IMR-90 (cell line): ENCODE results near the gene ZNF469. TPM values are rescaled to one million over a fixed set of nuclear protein-coding genes. Genes with fewer than 3 reads are reported as not detected.

Source experiments
- ATAC-seq: fragments of 200-7000 bp; cut with Tn5 transposase; 2 replicates; pipeline ENCODE4 v1.9.1; 2020; ENCODE audit warnings: low read depth, mild to moderate bottlenecking, moderate library complexity
- BruUV-seq: library from RNA; stranded (reverse); fragments of 400-500 nt; replicated peaks from 2 replicates; lab custom pipeline; 2021; lab: Mats Ljungman, UMichigan
- CTCF ChIA-PET: fragments of 300-600 bp; formaldehyde crosslinking; extraction: SDS; loops from one replicate; lab custom pipeline; 2021; ENCODE audit warnings: antibody characterized with exemption; lab: Yijun Ruan, JAX
- POLR2A ChIA-PET: fragments of 300-600 bp; sonication (Branson Sonifier 250); formaldehyde crosslinking; loops from one replicate; lab custom pipeline; 2022; ENCODE audit warnings: antibody characterized with exemption; ENCODE audit not compliant: unreplicated experiment; lab: Charles Lee
- DNase-seq: peaks from one replicate; pipeline ENCODE4 v3.0.0; 2013
- H2AFZ ChIP-seq: replicated peaks from 2 replicates; pipeline ENCODE3; 2013; ENCODE audit warnings: low read length, mild to moderate bottlenecking; ENCODE audit not compliant: poor library complexity
- H2AK5ac ChIP-seq: 2 replicates; pipeline ENCODE4 v1.6.1; 2013; ENCODE audit warnings: low read depth, low read length, inconsistent platforms
- H2AK9ac ChIP-seq: replicated peaks from 2 replicates; pipeline ENCODE3; 2013; ENCODE audit warnings: mild to moderate bottlenecking, low read depth, low read length, moderate library complexity; ENCODE audit not compliant: poor library complexity
- H2BK120ac ChIP-seq: 2 replicates; pipeline ENCODE4 v1.6.1; 2013; ENCODE audit warnings: low read depth, low read length, inconsistent platforms
- H2BK15ac ChIP-seq: 3 replicates; pipeline ENCODE4 v1.6.1; 2013; ENCODE audit warnings: low read depth, low read length, inconsistent platforms
- H2BK20ac ChIP-seq: 2 replicates; pipeline ENCODE4 v1.6.1; 2013; ENCODE audit warnings: low read depth, mild to moderate bottlenecking, inconsistent platforms, low read length, moderate library complexity
- H2BK5ac ChIP-seq: 2 replicates; pipeline ENCODE4 v1.6.1; 2013; ENCODE audit warnings: mild to moderate bottlenecking, low read depth, low read length, inconsistent platforms; ENCODE audit not compliant: poor library complexity, severe bottlenecking
- H3K14ac ChIP-seq: replicated peaks from 2 replicates; pipeline ENCODE4 v1.6.1; 2013; ENCODE audit warnings: low read depth, low read length, inconsistent platforms
- H3K18ac ChIP-seq: 2 replicates; pipeline ENCODE4 v1.6.1; 2013; ENCODE audit warnings: low read depth, low read length, control low read depth
- H3K23ac ChIP-seq: 2 replicates; pipeline ENCODE4 v1.6.1; 2013; ENCODE audit warnings: low read depth, low read length, inconsistent platforms
- H3K27ac ChIP-seq: 2 replicates; pipeline ENCODE4 v1.5.1; 2013; ENCODE audit warnings: mild to moderate bottlenecking, control low read depth, low read length; ENCODE audit not compliant: insufficient read depth
- H3K27me3 ChIP-seq: 2 replicates; pipeline ENCODE4 v1.6.1; 2013; ENCODE audit warnings: low read length; ENCODE audit not compliant: control insufficient read depth, insufficient read depth
- H3K36me3 ChIP-seq: 2 replicates; pipeline ENCODE4 v1.6.1; 2013; ENCODE audit warnings: low read length, mixed read lengths; ENCODE audit not compliant: control insufficient read depth, insufficient read depth
- H3K4ac ChIP-seq: 2 replicates; pipeline ENCODE4 v1.6.1; 2013; ENCODE audit warnings: low read depth, low read length, inconsistent platforms
- H3K4me1 ChIP-seq: 2 replicates; pipeline ENCODE4 v1.6.1; 2013; ENCODE audit warnings: low read length, mixed read lengths; ENCODE audit not compliant: control insufficient read depth, insufficient read depth
- H3K4me2 ChIP-seq: 2 replicates; pipeline ENCODE4 v1.6.1; 2013; ENCODE audit warnings: low read depth, mild to moderate bottlenecking, control low read depth, low read length, moderate library complexity
- H3K4me3 ChIP-seq: 2 replicates; pipeline ENCODE4 v1.5.1; 2013; ENCODE audit warnings: low read depth, mild to moderate bottlenecking, control low read depth, low read length, moderate library complexity; ENCODE audit not compliant: insufficient read depth
- H3K56ac ChIP-seq: 2 replicates; pipeline ENCODE4 v1.6.1; 2013; ENCODE audit warnings: low read length, inconsistent platforms; ENCODE audit not compliant: insufficient read depth; ENCODE audit errors: extremely low read depth
- H3K79me1 ChIP-seq, 2 experiments: 2 replicates each; pipeline ENCODE4 v1.6.1; 2013; ENCODE audit warnings: low read length in 2 of 2, inconsistent platforms in 1 of 2, low read depth in 1 of 2
- H3K9ac ChIP-seq: 2 replicates; pipeline ENCODE4 v1.6.1; 2013; ENCODE audit warnings: low read depth, low read length, control low read depth
- H3K9me1 ChIP-seq: 2 replicates; pipeline ENCODE4 v1.6.1; 2013; ENCODE audit warnings: low read length, inconsistent platforms; ENCODE audit not compliant: insufficient read depth
- H3K9me3 ChIP-seq: 2 replicates; pipeline ENCODE4 v1.6.1; 2013; ENCODE audit warnings: low read length; ENCODE audit not compliant: control insufficient read depth, insufficient read depth
- H4K20me1 ChIP-seq: 2 replicates; pipeline ENCODE4 v1.6.1; 2013; ENCODE audit warnings: low read length, inconsistent platforms; ENCODE audit not compliant: insufficient read depth
- H4K5ac ChIP-seq: 2 replicates; pipeline ENCODE4 v1.6.1; 2013; ENCODE audit warnings: mild to moderate bottlenecking, low read depth, low read length, control low read depth
- H4K8ac ChIP-seq, 2 experiments: 2 replicates each; pipeline ENCODE4 v1.6.1; 2013; ENCODE audit warnings: low read depth in 2 of 2, low read length in 2 of 2, control low read depth in 1 of 2, inconsistent platforms in 1 of 2
- H4K91ac ChIP-seq: 2 replicates; pipeline ENCODE4 v1.6.1; 2013; ENCODE audit warnings: low read depth, low read length, inconsistent platforms; ENCODE audit not compliant: insufficient read depth
- CEBPB ChIP-seq: IDR thresholded peaks from 2 replicates; pipeline ENCODE4 v1.6.1; 2012; ENCODE audit warnings: low read depth, low read length, improper control_type of control experiment
- CHD1 ChIP-seq: IDR thresholded peaks from 2 replicates; pipeline ENCODE4 v1.6.1; 2012; ENCODE audit warnings: low read depth, low read length, improper control_type of control experiment
- FOS ChIP-seq: fragments of 150-350 bp; IDR thresholded peaks from 2 replicates; pipeline ENCODE4 v1.6.1; 2016; ENCODE audit warnings: low read depth, low read length
- MAZ ChIP-seq: IDR thresholded peaks from 2 replicates; pipeline ENCODE4 v1.6.1; 2012; ENCODE audit warnings: low read depth, mild to moderate bottlenecking, low read length, improper control_type of control experiment, moderate library complexity, borderline replicate concordance
- RAD21 ChIP-seq: IDR thresholded peaks from 2 replicates; pipeline ENCODE4 v1.6.1; 2012; ENCODE audit warnings: low read length, improper control_type of control experiment
- WGBS, 2 experiments: methylation state at CpG; one replicate each; pipeline versions ENCODE4 v1.1.5 to v1.1.7; 2013; ENCODE audit warnings: missing lambda C conversion rate in 2 of 2; ENCODE audit not compliant: insufficient read length in 1 of 2; ENCODE audit errors: extremely low coverage in 2 of 2; 5-methylcytosine and 5-hydroxymethylcytosine counted together
- dilution Hi-C: fragments of 300-500 bp; cut with HindIII; formaldehyde crosslinking; loops from one replicate; pipeline ENCODE4 v1.14.3; 2018; ENCODE audit warnings: low sequenced_read_pairs; ENCODE audit not compliant: unreplicated experiment
- in situ Hi-C: fragments of 300-500 bp; cut with MboI; formaldehyde crosslinking; loops from 3 replicates; pipeline ENCODE4 v1.14.3; 2019; ENCODE audit warnings: low sequenced_read_pairs, inconsistent platforms, mixed read lengths
- intact Hi-C: fragments of 100-400 bp; cut with micrococcal nuclease; formaldehyde crosslinking; loops from 2 replicates; pipeline ENCODE4 v1.10.0; 2022
- polyA plus RNA-seq, 3 experiments: library from polyadenylated mRNA; depleted of rRNA; stranded (reverse); fragments of >200 nt; gene quantifications; 2 replicates each; pipeline ENCODE4 v1.2.3, GENCODE V29; 2012; ENCODE audit warnings: low replicate concordance in 1 of 3
- total RNA-seq: library from RNA; depleted of rRNA; stranded (reverse); fragments of >200 nt; gene quantifications from 2 replicates; pipeline ENCODE4 v1.2.3, GENCODE V29; 2012
- TF ChIP-seq, protein P1 (sequence below): fragments of 150-350 bp; IDR thresholded peaks from 2 replicates; pipeline ENCODE4 v1.6.1; 2016; ENCODE audit warnings: low read depth, mild to moderate bottlenecking, low read length, moderate library complexity, borderline replicate concordance
- TF ChIP-seq, protein P2 (sequence below): fragments of 150-350 bp; IDR thresholded peaks from 2 replicates; pipeline ENCODE4 v1.6.1; 2017; ENCODE audit warnings: mild to moderate bottlenecking, antibody characterized with exemption, low read length, low read depth
- TF ChIP-seq, protein P3 (sequence below): conservative IDR thresholded peaks from 2 replicates; pipeline ENCODE4 v1.5.1; 2012; ENCODE audit warnings: mild to moderate bottlenecking, low read depth, low read length, improper control_type of control experiment

ZNF469 gene
- total and polyA plus RNA-seq, 2 of the 4 experiments (the other 2 are of a cell fraction), result 1.1 to 13.3 TPM

DNA sequence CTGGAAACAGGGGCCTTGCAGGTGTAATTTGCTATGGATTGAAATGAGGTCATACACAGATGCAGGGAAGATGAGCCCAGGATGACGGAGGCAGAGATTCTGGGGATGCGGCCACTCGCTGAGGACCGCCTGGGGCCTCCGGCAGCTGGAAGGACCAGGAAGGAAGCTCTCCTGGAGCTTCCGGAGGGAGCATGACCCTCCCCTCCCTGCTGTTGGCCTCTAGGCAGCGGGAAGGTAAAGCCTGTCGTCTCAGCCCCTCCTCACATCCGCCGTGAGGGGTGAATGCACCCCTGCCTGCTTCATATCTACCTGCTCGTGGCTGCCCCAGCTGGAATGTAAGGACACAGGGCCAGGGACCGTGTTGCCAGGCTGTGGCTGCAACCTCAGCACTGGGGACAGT is 29.1 kb upstream of the ZNF469 start (continued):
- TF ChIP-seq, protein P1, sequence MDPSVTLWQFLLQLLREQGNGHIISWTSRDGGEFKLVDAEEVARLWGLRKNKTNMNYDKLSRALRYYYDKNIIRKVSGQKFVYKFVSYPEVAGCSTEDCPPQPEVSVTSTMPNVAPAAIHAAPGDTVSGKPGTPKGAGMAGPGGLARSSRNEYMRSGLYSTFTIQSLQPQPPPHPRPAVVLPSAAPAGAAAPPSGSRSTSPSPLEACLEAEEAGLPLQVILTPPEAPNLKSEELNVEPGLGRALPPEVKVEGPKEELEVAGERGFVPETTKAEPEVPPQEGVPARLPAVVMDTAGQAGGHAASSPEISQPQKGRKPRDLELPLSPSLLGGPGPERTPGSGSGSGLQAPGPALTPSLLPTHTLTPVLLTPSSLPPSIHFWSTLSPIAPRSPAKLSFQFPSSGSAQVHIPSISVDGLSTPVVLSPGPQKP, result no peak
- no peak for TF ChIP-seq MAZ

DNA sequence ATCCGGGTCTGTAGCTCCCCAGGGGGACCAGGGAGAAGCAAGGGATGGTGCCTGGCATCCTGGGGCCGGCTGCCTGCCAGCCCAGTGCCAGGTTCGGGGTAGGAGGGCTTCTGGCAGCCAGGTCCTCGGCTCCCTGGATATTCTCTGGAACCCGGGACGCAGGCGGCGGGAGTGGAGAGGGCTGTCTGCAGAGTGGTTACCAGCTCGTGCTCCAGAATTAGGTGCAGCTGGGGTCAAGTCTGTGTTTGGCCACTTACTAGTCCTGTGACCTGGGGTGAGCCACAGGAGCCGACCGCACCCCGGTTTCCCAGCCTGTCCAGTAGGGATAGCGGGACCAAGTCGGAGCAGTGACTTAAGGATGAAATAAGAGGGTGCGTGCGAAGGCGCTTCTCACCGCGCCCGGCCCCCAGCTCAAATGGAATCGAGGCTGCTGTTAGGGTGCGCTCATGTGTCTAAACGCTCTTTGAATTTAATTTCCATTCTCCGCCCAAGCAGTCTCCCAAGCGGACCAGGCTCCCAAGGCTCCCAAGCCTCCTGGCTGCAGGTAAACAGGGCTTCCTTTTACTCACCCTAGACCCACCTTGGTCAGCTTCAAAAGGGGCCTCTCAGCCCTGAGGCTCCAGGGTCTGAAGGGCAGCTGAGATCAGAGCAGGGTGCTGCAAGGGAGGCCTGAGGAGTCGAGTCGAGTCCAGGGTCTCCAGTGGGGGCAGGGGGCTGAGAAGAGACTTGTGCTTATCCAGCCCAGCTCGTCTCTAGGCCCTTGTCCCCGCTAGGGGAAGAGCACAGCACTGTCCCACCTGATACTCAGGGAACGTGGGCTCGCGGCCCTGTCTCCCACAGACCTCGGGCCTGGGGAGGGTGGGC is 28.3 kb upstream of the ZNF469 start:
- ChIA-PET POLR2A (no interaction called here), CTCF (no interaction called here)
- Histone ChIP-seq H3K4me1 (0 out of 2 replicates have a peak, but pooled peaks cover 2% of the 10 kb centered on the region), H3K36me3 (no peaks in the 10 kb centered on the region), H2BK120ac (no peak overlapping the region), H3K9me3 (no peaks in the 10 kb centered on the region), H2BK15ac (no peak overlapping the region), H3K4me3 (no peak overlapping the region), H3K18ac (no peak overlapping the region), H3K27me3 (peaks cover 2% of the 10 kb centered on the region; the same call in 1 of the 2 replicates), H4K20me1 (no peaks in the 10 kb centered on the region; the same call in 1 of the 2 replicates), H3K9ac (no peak overlapping the region), H2BK5ac (no peak overlapping the region), H4K8ac (no peak overlapping the region), H3K79me1 (no peaks in the 10 kb centered on the region), H3K27ac (no peak overlapping the region), H3K4ac (no peak overlapping the region; the same call in 1 of the 2 replicates), H3K56ac (no peak overlapping the region), H2AK5ac (no peak overlapping the region; the same call in 1 of the 2 replicates), H3K23ac (no peak overlapping the region), H3K9me1 (peaks cover 7% of the 10 kb centered on the region), H3K14ac (no peak overlapping the region), H2AK9ac (no peak overlapping the region), H3K4me2 (no peak overlapping the region), H4K5ac (no peak overlapping the region), H2BK20ac (no peak overlapping the region), H2AFZ (no peak overlapping the region), H4K91ac (no peak overlapping the region)
- in situ Hi-C loops, result no loop called here
- WGBS, 2 experiments, result 96% methylated on average over 21 of the region's 33 CpGs; no CpG with 5 or more reads in 1 of the 2 experiments
- no peak for TF ChIP-seq CEBPB
- TF ChIP-seq, protein P2, sequence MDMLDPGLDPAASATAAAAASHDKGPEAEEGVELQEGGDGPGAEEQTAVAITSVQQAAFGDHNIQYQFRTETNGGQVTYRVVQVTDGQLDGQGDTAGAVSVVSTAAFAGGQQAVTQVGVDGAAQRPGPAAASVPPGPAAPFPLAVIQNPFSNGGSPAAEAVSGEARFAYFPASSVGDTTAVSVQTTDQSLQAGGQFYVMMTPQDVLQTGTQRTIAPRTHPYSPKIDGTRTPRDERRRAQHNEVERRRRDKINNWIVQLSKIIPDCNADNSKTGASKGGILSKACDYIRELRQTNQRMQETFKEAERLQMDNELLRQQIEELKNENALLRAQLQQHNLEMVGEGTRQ, result no peak
- TF ChIP-seq FOS, result no peak
- TF ChIP-seq, protein P3, sequence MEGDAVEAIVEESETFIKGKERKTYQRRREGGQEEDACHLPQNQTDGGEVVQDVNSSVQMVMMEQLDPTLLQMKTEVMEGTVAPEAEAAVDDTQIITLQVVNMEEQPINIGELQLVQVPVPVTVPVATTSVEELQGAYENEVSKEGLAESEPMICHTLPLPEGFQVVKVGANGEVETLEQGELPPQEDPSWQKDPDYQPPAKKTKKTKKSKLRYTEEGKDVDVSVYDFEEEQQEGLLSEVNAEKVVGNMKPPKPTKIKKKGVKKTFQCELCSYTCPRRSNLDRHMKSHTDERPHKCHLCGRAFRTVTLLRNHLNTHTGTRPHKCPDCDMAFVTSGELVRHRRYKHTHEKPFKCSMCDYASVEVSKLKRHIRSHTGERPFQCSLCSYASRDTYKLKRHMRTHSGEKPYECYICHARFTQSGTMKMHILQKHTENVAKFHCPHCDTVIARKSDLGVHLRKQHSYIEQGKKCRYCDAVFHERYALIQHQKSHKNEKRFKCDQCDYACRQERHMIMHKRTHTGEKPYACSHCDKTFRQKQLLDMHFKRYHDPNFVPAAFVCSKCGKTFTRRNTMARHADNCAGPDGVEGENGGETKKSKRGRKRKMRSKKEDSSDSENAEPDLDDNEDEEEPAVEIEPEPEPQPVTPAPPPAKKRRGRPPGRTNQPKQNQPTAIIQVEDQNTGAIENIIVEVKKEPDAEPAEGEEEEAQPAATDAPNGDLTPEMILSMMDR, result no peak
- TF ChIP-seq CHD1, result no peak
- TF ChIP-seq MAZ, result no peak
- TF ChIP-seq RAD21, result no peak
- dilution Hi-C loops, result no loop called here
- no TSS peak for BruUV-seq
- no peak for DNase-seq
- intact Hi-C loops, result no loop called here
- ATAC-seq, result no peak
